Ecto neural progenitor cell (in vitro differentiated cells): ENCODE data around the gene ALDH4A1.
"Not testable (repeated sequence)": the region's sequence is repeated elsewhere in the genome, so short reads cannot be mapped to it uniquely, and the experiment has no call there.

Experiments used
- DNase-seq: peaks from one replicate; pipeline ENCODE4 v3.0.0-alpha.2; 2018; ENCODE audit warnings: low spot score

The ALDH4A1 gene

GRCh38 chr1:18877282-18877681 is 25.1 kb downstream of the ALDH4A1 start:
- no peak for DNase-seq

- no peak for DNase-seq
These were observed 26.1 kb downstream of the ALDH4A1 start for GRCh38 chr1:18876210-18876609.

- DNase-seq = no peak
These were observed 26.6 kb downstream of the ALDH4A1 start for GRCh38 chr1:18875796-18876128.

GRCh38 chr1:18875107-18875795 is 27.1 kb downstream of the ALDH4A1 start:
- DNase-seq = peak; percentile 93

- DNase-seq = no peak
These were observed 27.8 kb downstream of the ALDH4A1 start for GRCh38 chr1:18874600-18874999.

- no peak for DNase-seq
These were observed 28.3 kb downstream of the ALDH4A1 start for GRCh38 chr1:18874036-18874435.

- DNase-seq = no peak
These were observed 30.2 kb downstream of the ALDH4A1 start for GRCh38 chr1:18872071-18872611.

GRCh38 chr1:18871401-18872070 is 30.8 kb downstream of the ALDH4A1 start:
- DNase-seq = no peak

GRCh38 chr1:18870957-18871356 is 31.4 kb downstream of the ALDH4A1 start:
- DNase-seq = no peak

GRCh38 chr1:18870595-18870865 is 31.8 kb downstream of the ALDH4A1 start:
- DNase-seq = not testable (repeated sequence)

GRCh38 chr1:18869847-18870594 is 32.3 kb downstream of the ALDH4A1 start:
- DNase-seq = no peak

GRCh38 chr1:18868801-18869424 is 33.4 kb downstream of the ALDH4A1 start:
- no peak for DNase-seq

- no peak for DNase-seq
These were observed 34.0 kb downstream of the ALDH4A1 start for GRCh38 chr1:18868354-18868753.

- DNase-seq = no peak
These were observed 35.5 kb downstream of the ALDH4A1 start for GRCh38 chr1:18866846-18867245.

- DNase-seq = no peak
These were observed 36.0 kb downstream of the ALDH4A1 start for GRCh38 chr1:18866314-18866713.

GRCh38 chr1:18865176-18865575 is 37.2 kb downstream of the ALDH4A1 start:
- no peak for DNase-seq

- DNase-seq = no peak
These were observed 40.8 kb downstream of the ALDH4A1 start for GRCh38 chr1:18861590-18861989.

- no peak for DNase-seq
These were observed 41.3 kb downstream of the ALDH4A1 start for GRCh38 chr1:18861082-18861481.

- DNase-seq = no peak
These were observed 42.8 kb downstream of the ALDH4A1 start, which contains the start of gene TAS1R2 for GRCh38 chr1:18859560-18859959. TAS1R2 (minus strand) TSS chr1:18859660; CDS start chr1:18859660, 0 bp downstream.

- no peak for DNase-seq
These were observed 44.2 kb downstream of the ALDH4A1 start for GRCh38 chr1:18858070-18858688.

- no peak for DNase-seq
These were observed 45.9 kb downstream of the ALDH4A1 start for GRCh38 chr1:18856435-18856834.

GRCh38 chr1:18855573-18855972 is 46.8 kb downstream of the ALDH4A1 start:
- DNase-seq = no peak
